HEK293T (cell line): ENCODE results near the gene TAS2R40.

Experiments
- ARNT ChIP-seq: fragments of 450-650 bp; IDR thresholded peaks from 2 replicates; pipeline ENCODE4 v1.6.1; 2017; ENCODE audit warnings: mild to moderate bottlenecking
- BHLHE40 ChIP-seq: fragments of 450-650 bp; IDR thresholded peaks from 2 replicates; pipeline ENCODE4 v1.6.1; 2016; ENCODE audit warnings: mild to moderate bottlenecking, moderate library complexity, borderline replicate concordance
- CTBP1 ChIP-seq: fragments of 450-650 bp; IDR thresholded peaks from 2 replicates; pipeline ENCODE4 v1.6.1; 2016; ENCODE audit warnings: borderline replicate concordance
- ELF4 ChIP-seq: fragments of 450-650 bp; IDR thresholded peaks from 2 replicates; pipeline ENCODE4 v1.6.1; 2017; ENCODE audit warnings: antibody characterized with exemption
- FOXA1 ChIP-seq: fragments of 450-650 bp; IDR thresholded peaks from 2 replicates; pipeline ENCODE4 v1.6.1; 2016; ENCODE audit warnings: mild to moderate bottlenecking
- FOXK2 ChIP-seq: fragments of 450-650 bp; IDR thresholded peaks from 2 replicates; pipeline ENCODE4 v1.6.1; 2016; ENCODE audit warnings: mild to moderate bottlenecking
- FOXM1 ChIP-seq: fragments of 450-650 bp; IDR thresholded peaks from 2 replicates; pipeline ENCODE4 v1.6.1; 2017; ENCODE audit warnings: mild to moderate bottlenecking, borderline replicate concordance
- HDGF ChIP-seq: fragments of 450-650 bp; IDR thresholded peaks from 2 replicates; pipeline ENCODE4 v1.6.1; 2017; ENCODE audit warnings: antibody characterized with exemption, borderline replicate concordance
- NFRKB ChIP-seq: fragments of 450-650 bp; IDR thresholded peaks from 2 replicates; pipeline ENCODE4 v1.6.1; 2016; ENCODE audit warnings: mild to moderate bottlenecking, moderate library complexity
- SP1 ChIP-seq: fragments of 450-650 bp; IDR thresholded peaks from 2 replicates; pipeline ENCODE4 v1.6.1; 2017
- SUZ12 ChIP-seq: fragments of 450-650 bp; IDR thresholded peaks from 2 replicates; pipeline ENCODE4 v1.6.1; 2016; ENCODE audit warnings: mild to moderate bottlenecking
- TARDBP ChIP-seq: fragments of 450-650 bp; IDR thresholded peaks from 2 replicates; pipeline ENCODE4 v1.6.1; 2016
- ZNF384 ChIP-seq: fragments of 450-650 bp; IDR thresholded peaks from 2 replicates; pipeline ENCODE4 v1.6.1; 2016
- TF ChIP-seq, protein P1 (sequence below): fragments of 450-650 bp; IDR thresholded peaks from 2 replicates; pipeline ENCODE4 v1.6.1; 2016

GRCh38 chr7:143176128-143176527 lies 45.7 kb upstream of the TAS2R40 start:
- TF ChIP-seq TARDBP (no peak), NFRKB (no peak), SUZ12 (no peak), FOXA1 (no peak), BHLHE40 (no peak), ZNF384 (no peak), HDGF (no peak), FOXK2 (no peak), SP1 (no peak), CTBP1 (no peak), ELF4 (no peak), ARNT (no peak), FOXM1 (no peak)
- TF ChIP-seq, protein P1, sequence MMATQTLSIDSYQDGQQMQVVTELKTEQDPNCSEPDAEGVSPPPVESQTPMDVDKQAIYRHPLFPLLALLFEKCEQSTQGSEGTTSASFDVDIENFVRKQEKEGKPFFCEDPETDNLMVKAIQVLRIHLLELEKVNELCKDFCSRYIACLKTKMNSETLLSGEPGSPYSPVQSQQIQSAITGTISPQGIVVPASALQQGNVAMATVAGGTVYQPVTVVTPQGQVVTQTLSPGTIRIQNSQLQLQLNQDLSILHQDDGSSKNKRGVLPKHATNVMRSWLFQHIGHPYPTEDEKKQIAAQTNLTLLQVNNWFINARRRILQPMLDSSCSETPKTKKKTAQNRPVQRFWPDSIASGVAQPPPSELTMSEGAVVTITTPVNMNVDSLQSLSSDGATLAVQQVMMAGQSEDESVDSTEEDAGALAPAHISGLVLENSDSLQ: no peak
